ENCODE data around the gene PPP2R2C.

DNA sequence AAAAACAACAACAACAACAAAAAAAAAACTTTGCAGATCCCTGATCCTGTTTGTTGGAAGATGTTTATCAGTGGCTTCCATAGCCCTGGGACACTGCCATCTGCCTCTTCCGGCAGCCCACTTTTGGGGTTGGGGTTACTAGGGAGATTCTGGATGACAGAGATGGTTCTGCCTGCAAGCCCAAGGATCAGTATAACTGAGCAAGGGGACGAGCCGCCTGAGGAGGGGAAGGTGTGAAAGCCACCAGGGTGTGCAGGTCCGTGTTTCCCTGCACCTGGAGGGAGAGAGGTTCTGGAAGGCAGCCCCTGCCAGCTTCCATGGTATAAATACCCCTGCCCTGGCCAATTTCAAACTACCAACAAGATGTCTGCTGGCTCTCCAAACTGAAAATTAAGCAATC is 41.5 kb downstream of the PPP2R2C start:
- no peak for TF ChIP-seq EZH2 (IDR thresholded peaks at IDR 0.05; ENCODE audit: low read length, missing control alignments)
- TF ChIP-seq, protein P1, sequence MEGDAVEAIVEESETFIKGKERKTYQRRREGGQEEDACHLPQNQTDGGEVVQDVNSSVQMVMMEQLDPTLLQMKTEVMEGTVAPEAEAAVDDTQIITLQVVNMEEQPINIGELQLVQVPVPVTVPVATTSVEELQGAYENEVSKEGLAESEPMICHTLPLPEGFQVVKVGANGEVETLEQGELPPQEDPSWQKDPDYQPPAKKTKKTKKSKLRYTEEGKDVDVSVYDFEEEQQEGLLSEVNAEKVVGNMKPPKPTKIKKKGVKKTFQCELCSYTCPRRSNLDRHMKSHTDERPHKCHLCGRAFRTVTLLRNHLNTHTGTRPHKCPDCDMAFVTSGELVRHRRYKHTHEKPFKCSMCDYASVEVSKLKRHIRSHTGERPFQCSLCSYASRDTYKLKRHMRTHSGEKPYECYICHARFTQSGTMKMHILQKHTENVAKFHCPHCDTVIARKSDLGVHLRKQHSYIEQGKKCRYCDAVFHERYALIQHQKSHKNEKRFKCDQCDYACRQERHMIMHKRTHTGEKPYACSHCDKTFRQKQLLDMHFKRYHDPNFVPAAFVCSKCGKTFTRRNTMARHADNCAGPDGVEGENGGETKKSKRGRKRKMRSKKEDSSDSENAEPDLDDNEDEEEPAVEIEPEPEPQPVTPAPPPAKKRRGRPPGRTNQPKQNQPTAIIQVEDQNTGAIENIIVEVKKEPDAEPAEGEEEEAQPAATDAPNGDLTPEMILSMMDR (conservative IDR thresholded peaks at IDR 0.05 in 1 of 2, IDR thresholded peaks at IDR 0.05 in 1 of 2; ENCODE audit: low read depth in 1 of 2, low read length in 2 of 2) = no peak
